ENCODE data around the gene HYLS1.

- TF ChIP-seq POLR2A (IDR thresholded peaks at IDR 0.05) (no peak), CTCF (IDR thresholded peaks at IDR 0.05) (no peak)
Observed at GRCh38 chr11:125892994-125893393, 5.5 kb downstream of the HYLS1 start.
